Smooth muscle cell (in vitro differentiated cells): Measurements from ENCODE around the gene SOCS2. TPM values are rescaled to one million over a fixed set of nuclear protein-coding genes. Genes with fewer than 3 reads are reported as not detected.

ENCODE experiments used
- DNase-seq: peaks from one replicate; lab custom pipeline; 2025; ENCODE audit not compliant: unreplicated experiment; lab: John Stamatoyannopoulos, UW
- H2AFZ ChIP-seq: fragments of 200-600 bp; sonication (generic); 2 replicates; pipeline ENCODE4 v1.6.0; 2016; ENCODE audit warnings: antibody characterized with exemption, low read depth, mild to moderate bottlenecking
- H3F3A ChIP-seq: fragments of 200-600 bp; sonication (generic); 2 replicates; pipeline ENCODE4 v1.6.0; 2017; ENCODE audit warnings: antibody characterized with exemption, low read depth
- H3K27ac ChIP-seq: fragments of 200-600 bp; sonication (generic); 2 replicates; pipeline ENCODE4 v1.5.1; 2016; ENCODE audit warnings: low read depth, mild to moderate bottlenecking
- H3K27me3 ChIP-seq: fragments of 200-600 bp; sonication (generic); 2 replicates; pipeline ENCODE4 v1.6.1; 2016; ENCODE audit warnings: low read depth, mild to moderate bottlenecking
- H3K36me3 ChIP-seq: fragments of 200-600 bp; sonication (generic); 2 replicates; pipeline ENCODE4 v1.5.1; 2016; ENCODE audit warnings: low read depth
- H3K4me1 ChIP-seq: fragments of 200-600 bp; sonication (generic); 2 replicates; pipeline ENCODE4 v1.5.1; 2016; ENCODE audit warnings: low read depth
- H3K4me2 ChIP-seq: fragments of 200-600 bp; sonication (generic); 2 replicates; pipeline ENCODE4 v1.6.0; 2016; ENCODE audit warnings: mild to moderate bottlenecking
- H3K4me3 ChIP-seq: fragments of 200-600 bp; sonication (generic); 2 replicates; pipeline ENCODE4 v1.5.1; 2016; ENCODE audit warnings: mild to moderate bottlenecking
- H3K79me2 ChIP-seq: fragments of 200-600 bp; sonication (generic); 2 replicates; pipeline ENCODE4 v1.6.0; 2016; ENCODE audit warnings: low read depth, mild to moderate bottlenecking
- H3K9ac ChIP-seq: fragments of 200-600 bp; sonication (generic); 2 replicates; pipeline ENCODE4 v1.6.0; 2016; ENCODE audit warnings: low read depth
- H3K9me3 ChIP-seq: fragments of 200-600 bp; sonication (generic); replicated peaks from 2 replicates; pipeline ENCODE4 v1.5.1; 2016; ENCODE audit warnings: low read depth
- H4K20me1 ChIP-seq: fragments of 200-600 bp; sonication (generic); 2 replicates; pipeline ENCODE4 v1.6.0; 2016; ENCODE audit warnings: low read depth
- WGBS: methylation state at CpG from one replicate; pipeline ENCODE4 v1.1.7; 2016; ENCODE audit warnings: low lambda C conversion rate; 5-methylcytosine and 5-hydroxymethylcytosine counted together
- polyA plus RNA-seq: library from polyadenylated mRNA; unstranded; fragments of >200 nt; fragmentation: Nextera tagmentation; extraction: Ambion mirVana; gene quantifications from 2 replicates; pipeline ENCODE4 v1.2.1, GENCODE V29; 2016
- total RNA-seq: library from RNA; depleted of rRNA; stranded (reverse); fragments of >200 nt; gene quantifications from 2 replicates; pipeline ENCODE4 v1.2.3, GENCODE V29; 2014
- TF ChIP-seq, protein P1 (sequence below): fragments of 200-600 bp; sonication (generic); IDR thresholded peaks from 2 replicates; pipeline ENCODE4 v1.5.1; 2017; ENCODE audit warnings: borderline replicate concordance, mild to moderate bottlenecking, antibody characterized with exemption; ENCODE audit not compliant: insufficient read depth, poor library complexity, severe bottlenecking

SOCS2 gene
- total and polyA plus RNA-seq, 2 experiments from 2014 or later = 4.9 to 18.6 TPM

DNA sequence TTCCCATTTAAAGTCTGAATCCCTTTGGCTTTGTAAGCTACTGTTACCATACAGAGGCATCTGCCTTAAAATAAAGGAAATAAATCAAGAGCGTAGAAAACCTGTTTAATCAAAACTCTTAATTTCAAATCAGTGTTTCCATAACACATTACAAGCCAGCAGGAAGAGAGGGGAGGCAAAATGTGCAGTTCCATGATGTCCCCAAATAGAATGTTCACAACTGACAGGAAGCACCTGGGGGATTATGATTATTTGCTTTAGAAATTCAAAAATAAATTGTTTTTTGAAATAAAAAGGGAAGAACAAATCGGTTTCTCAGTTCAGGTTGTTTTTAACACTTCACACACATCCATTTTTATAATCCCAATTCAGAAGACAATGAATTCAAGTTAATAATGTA, 21.4 kb downstream of the SOCS2 start:
- Histone ChIP-seq H3K9ac (no peak overlapping the region), H3K27ac (no peak overlapping the region), H3K79me2 (no peaks in the 10 kb centered on the region), H3K9me3 (no peaks in the 10 kb centered on the region), H3K27me3 (no peaks in the 10 kb centered on the region), H3K36me3 (no peaks in the 10 kb centered on the region), H4K20me1 (no peaks in the 10 kb centered on the region), H3F3A (peaks cover 6% of the 10 kb centered on the region), H3K4me3 (no peak overlapping the region), H3K4me1 (no peaks in the 10 kb centered on the region), H2AFZ (no peak overlapping the region), H3K4me2 (no peak overlapping the region)
- 88% methylated on average over 2 of the region's 2 CpGs for whole genome bisulfite sequencing
- TF ChIP-seq, protein P1, sequence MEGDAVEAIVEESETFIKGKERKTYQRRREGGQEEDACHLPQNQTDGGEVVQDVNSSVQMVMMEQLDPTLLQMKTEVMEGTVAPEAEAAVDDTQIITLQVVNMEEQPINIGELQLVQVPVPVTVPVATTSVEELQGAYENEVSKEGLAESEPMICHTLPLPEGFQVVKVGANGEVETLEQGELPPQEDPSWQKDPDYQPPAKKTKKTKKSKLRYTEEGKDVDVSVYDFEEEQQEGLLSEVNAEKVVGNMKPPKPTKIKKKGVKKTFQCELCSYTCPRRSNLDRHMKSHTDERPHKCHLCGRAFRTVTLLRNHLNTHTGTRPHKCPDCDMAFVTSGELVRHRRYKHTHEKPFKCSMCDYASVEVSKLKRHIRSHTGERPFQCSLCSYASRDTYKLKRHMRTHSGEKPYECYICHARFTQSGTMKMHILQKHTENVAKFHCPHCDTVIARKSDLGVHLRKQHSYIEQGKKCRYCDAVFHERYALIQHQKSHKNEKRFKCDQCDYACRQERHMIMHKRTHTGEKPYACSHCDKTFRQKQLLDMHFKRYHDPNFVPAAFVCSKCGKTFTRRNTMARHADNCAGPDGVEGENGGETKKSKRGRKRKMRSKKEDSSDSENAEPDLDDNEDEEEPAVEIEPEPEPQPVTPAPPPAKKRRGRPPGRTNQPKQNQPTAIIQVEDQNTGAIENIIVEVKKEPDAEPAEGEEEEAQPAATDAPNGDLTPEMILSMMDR = no peak
- no peak for DNase-seq

DNA sequence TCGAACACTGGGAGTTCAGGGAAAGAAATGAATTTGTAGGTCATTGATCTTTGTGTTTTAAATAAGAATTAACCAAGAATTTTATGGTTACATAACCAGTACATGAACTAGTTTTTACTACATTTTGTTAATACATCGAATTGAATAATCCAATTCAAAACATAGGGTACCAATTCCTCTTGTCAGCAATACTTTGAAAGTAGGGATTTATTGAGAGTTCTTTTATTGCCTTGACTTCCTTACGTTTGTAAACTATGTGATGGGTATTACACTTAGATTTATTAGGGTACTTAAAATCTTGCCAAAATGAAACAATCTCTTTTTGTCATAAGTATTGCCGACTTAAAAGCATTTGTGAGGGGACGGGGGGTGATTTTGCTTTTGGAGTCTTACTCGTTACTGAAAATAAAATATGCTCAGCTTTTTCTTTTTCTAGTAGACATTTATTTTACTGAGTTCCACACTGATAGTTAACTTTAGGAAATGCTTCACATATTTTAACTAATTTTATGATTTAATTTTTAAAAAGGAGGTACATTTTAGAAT, 22.4 kb downstream of the SOCS2 start:
- Histone ChIP-seq H2AFZ (no peak overlapping the region), H3K36me3 (no peaks in the 10 kb centered on the region), H3F3A (peaks cover 6% of the 10 kb centered on the region), H3K79me2 (no peaks in the 10 kb centered on the region), H3K4me3 (no peak overlapping the region), H3K27ac (no peak overlapping the region), H3K4me1 (no peaks in the 10 kb centered on the region), H3K27me3 (no peaks in the 10 kb centered on the region), H3K4me2 (no peak overlapping the region), H4K20me1 (no peaks in the 10 kb centered on the region), H3K9me3 (no peaks in the 10 kb centered on the region), H3K9ac (no peak overlapping the region)
- WGBS = 79% methylated on average over 6 of the region's 6 CpGs
- DNase-seq = no peak
- TF ChIP-seq, protein P1 = no peak

- Histone ChIP-seq H2AFZ (no peak overlapping the region), H3F3A (peaks cover 6% of the 10 kb centered on the region), H3K36me3 (no peaks in the 10 kb centered on the region), H3K27me3 (no peaks in the 10 kb centered on the region), H3K4me1 (no peaks in the 10 kb centered on the region), H3K4me2 (no peak overlapping the region), H3K9ac (no peak overlapping the region), H3K79me2 (no peaks in the 10 kb centered on the region), H3K27ac (no peak overlapping the region), H3K4me3 (no peak overlapping the region), H4K20me1 (no peaks in the 10 kb centered on the region), H3K9me3 (no peaks in the 10 kb centered on the region)
- DNase-seq = no peak
- TF ChIP-seq, protein P1 = no peak
- WGBS = 65% methylated on average over 3 of the region's 3 CpGs
These were observed 22.9 kb downstream of the SOCS2 start for GRCh38 chr12:93595351-93595750.

GRCh38 chr12:93597608-93598007, 25.1 kb downstream of the SOCS2 start:
- 92% methylated on average over 2 of the region's 2 CpGs for WGBS
- Histone ChIP-seq H3K4me1 (no peaks in the 10 kb centered on the region), H2AFZ (no peak overlapping the region), H3K4me2 (no peak overlapping the region), H3K4me3 (no peak overlapping the region), H3K9me3 (no peaks in the 10 kb centered on the region), H3K27me3 (no peaks in the 10 kb centered on the region), H3K9ac (no peak overlapping the region), H4K20me1 (no peaks in the 10 kb centered on the region), H3K36me3 (no peaks in the 10 kb centered on the region), H3F3A (peaks cover 4% of the 10 kb centered on the region), H3K79me2 (no peaks in the 10 kb centered on the region), H3K27ac (no peak overlapping the region)
- TF ChIP-seq, protein P1 = no peak
- no peak for DNase-seq
